NCI-H2171 treated with DMSO at 0.1 percent for 48 hours (cell line): Measurements from ENCODE around the gene NEUROG1.
"Not testable (repeated sequence)": the region's sequence is repeated elsewhere in the genome, so short reads cannot be mapped to it uniquely, and the experiment has no call there.

Experiments
- DNase-seq: peaks from one replicate; lab custom pipeline; 2025; lab: John Stamatoyannopoulos, UW

Gene NEUROG1

GRCh38 chr5:135537271-135537670, 1.5 kb upstream of the NEUROG1 start:
- no peak for DNase-seq

- DNase-seq = no peak
These were observed 344 bp downstream of the NEUROG1 start for GRCh38 chr5:135535420-135535819.

- no peak for DNase-seq
These were observed 950 bp downstream of the NEUROG1 start for GRCh38 chr5:135534609-135535419.

GRCh38 chr5:135533794-135534193, 2.0 kb downstream of the NEUROG1 start:
- no peak for DNase-seq

- no peak for DNase-seq
These were observed 2.4 kb downstream of the NEUROG1 start for GRCh38 chr5:135533334-135533733.

GRCh38 chr5:135529576-135529975, 6.2 kb downstream of the NEUROG1 start:
- DNase-seq = not testable (repeated sequence)

- no peak for DNase-seq
These were observed 8.8 kb downstream of the NEUROG1 start for GRCh38 chr5:135526924-135527323.

GRCh38 chr5:135521964-135522363, 13.8 kb downstream of the NEUROG1 start:
- no peak for DNase-seq

- no peak for DNase-seq
These were observed 18.1 kb downstream of the NEUROG1 start for GRCh38 chr5:135517631-135518030.

GRCh38 chr5:135514116-135514515, 21.6 kb downstream of the NEUROG1 start:
- DNase-seq = no peak

GRCh38 chr5:135511761-135512575, 23.8 kb downstream of the NEUROG1 start:
- peak; percentile 37 for DNase-seq

GRCh38 chr5:135509995-135510394, 25.8 kb downstream of the NEUROG1 start:
- no peak for DNase-seq

- DNase-seq = peak; percentile 81
These were observed 27.2 kb downstream of the NEUROG1 start for GRCh38 chr5:135508496-135509005.

GRCh38 chr5:135505973-135506372, 29.8 kb downstream of the NEUROG1 start:
- peak; percentile 46 for DNase-seq

GRCh38 chr5:135504376-135504775, 31.4 kb downstream of the NEUROG1 start:
- DNase-seq = no peak

GRCh38 chr5:135503871-135504270, 31.9 kb downstream of the NEUROG1 start:
- no peak for DNase-seq

GRCh38 chr5:135502836-135503520, 32.8 kb downstream of the NEUROG1 start:
- no peak for DNase-seq

- DNase-seq = no peak
These were observed 33.8 kb downstream of the NEUROG1 start for GRCh38 chr5:135501965-135502364.

GRCh38 chr5:135498637-135498995, 37.1 kb downstream of the NEUROG1 start:
- DNase-seq = no peak

GRCh38 chr5:135497971-135498636, 37.7 kb downstream of the NEUROG1 start:
- DNase-seq = peak; percentile 94

- DNase-seq = not testable (repeated sequence)
These were observed 40.2 kb downstream of the NEUROG1 start for GRCh38 chr5:135495531-135495930.

GRCh38 chr5:135494196-135494595, 41.6 kb downstream of the NEUROG1 start:
- DNase-seq = no peak
